A549 (cell line): Measurements from ENCODE around the gene NFATC2. TPM values are rescaled to one million over a fixed set of nuclear protein-coding genes. Genes with fewer than 3 reads are reported as not detected.

ENCODE experiments used
- ATAC-seq, 2 experiments: fragments of 200-7000 bp in 1 of 2; fragments of >200 bp in 1 of 2; cut with Nextera tagmentation in 1 of 2; cut with Tn5 transposase in 1 of 2; 3 replicates each; pipeline versions ENCODE4 v1.8.0 to v1.9.1; 2018 to 2020; ENCODE audit warnings: mild to moderate bottlenecking in 1 of 2, moderate library complexity in 1 of 2
- CTCF ChIA-PET: fragments of 300-600 bp; sonication (Branson Sonifier 250); formaldehyde crosslinking; extraction: SDS; loops from one replicate; lab custom pipeline; 2021; ENCODE audit warnings: antibody characterized with exemption, inconsistent platforms; lab: Yijun Ruan, JAX
- POLR2A ChIA-PET: fragments of 350-600 bp; formaldehyde crosslinking; extraction: SDS; loops from one replicate; lab custom pipeline; 2021; ENCODE audit warnings: antibody characterized with exemption, inconsistent platforms; lab: Yijun Ruan, JAX
- DNase-seq, 2 experiments: peaks; one replicate each; pipeline versions ENCODE4 v3.0.0 to v3.0.0-alpha.2; 2011 to 2016; ENCODE audit warnings: low read depth in 1 of 2, low spot score in 1 of 2
- FAIRE-seq: peaks from 2 replicates; lab custom pipeline; 2011; peaks lifted over from hg19 to GRCh38; lab: Jason Lieb, UNC
- H3K27ac ChIP-seq, 2 experiments: fragments of >200 bp; sonication (Bioruptor Twin); formaldehyde crosslinking; 3 replicates each; pipeline ENCODE4 v1.5.1; 2016 to 2017
- H3K4me1 ChIP-seq: fragments of >200 bp; sonication (Bioruptor Twin); formaldehyde crosslinking; 3 replicates; pipeline ENCODE4 v1.6.1; 2016
- H3K4me2 ChIP-seq: fragments of >200 bp; sonication (Bioruptor Twin); formaldehyde crosslinking; 3 replicates; pipeline ENCODE4 v1.6.1; 2016
- H3K4me3 ChIP-seq: fragments of >200 bp; sonication (Bioruptor Twin); formaldehyde crosslinking; 3 replicates; pipeline ENCODE4 v1.5.1; 2016
- H3K9me3 ChIP-seq: fragments of >200 bp; sonication (Bioruptor Twin); formaldehyde crosslinking; 3 replicates; pipeline ENCODE4 v1.6.1; 2016
- ATOH8 ChIP-seq: fragments of 250-450 bp; sonication (Bioruptor Pico); IDR thresholded peaks from 2 replicates; pipeline ENCODE4 v1.5.0; 2020; ENCODE audit warnings: low read depth, mild to moderate bottlenecking, moderate library complexity
- CBX8 ChIP-seq: fragments of 200-600 bp; sonication (generic); IDR thresholded peaks from 2 replicates; pipeline ENCODE4 v1.6.1; 2016
- CHD2 ChIP-seq: fragments of 150-350 bp; IDR thresholded peaks from 2 replicates; pipeline ENCODE4 v1.6.1; 2014; ENCODE audit warnings: low read length; ENCODE audit not compliant: partially characterized antibody
- CTCF ChIP-seq: fragments of >200 bp; sonication (Bioruptor Twin); formaldehyde crosslinking; IDR thresholded peaks from 3 replicates; pipeline ENCODE4 v1.5.1; 2016
- E2F6 ChIP-seq: IDR thresholded peaks from 2 replicates; pipeline ENCODE4 v1.6.1; 2012; ENCODE audit warnings: low read depth, borderline replicate concordance
- EHF ChIP-seq: fragments of 250-450 bp; sonication (Bioruptor Pico); IDR thresholded peaks from 2 replicates; pipeline ENCODE4 v1.5.0; 2020; ENCODE audit warnings: mild to moderate bottlenecking
- EP300 ChIP-seq, 2 experiments: fragments of >200 bp; sonication (Bioruptor Twin); formaldehyde crosslinking; IDR thresholded peaks; 2 replicates in 1 of 2; 3 replicates in 1 of 2; pipeline ENCODE4 v1.6.1; 2016 to 2017
- ESRRA ChIP-seq: fragments of 150-350 bp; IDR thresholded peaks from 2 replicates; pipeline ENCODE4 v1.6.1; 2014; ENCODE audit warnings: mild to moderate bottlenecking, low read length, borderline replicate concordance
- FOSB ChIP-seq: fragments of 250-450 bp; sonication (Bioruptor Pico); IDR thresholded peaks from 2 replicates; pipeline ENCODE4 v1.5.0; 2020; ENCODE audit warnings: mild to moderate bottlenecking, moderate library complexity
- FOXS1 ChIP-seq: fragments of 250-450 bp; sonication (Bioruptor Pico); IDR thresholded peaks from 2 replicates; pipeline ENCODE4 v1.5.0; 2020; ENCODE audit warnings: mild to moderate bottlenecking, moderate library complexity
- HDAC2 ChIP-seq: fragments of 200-600 bp; sonication (generic); IDR thresholded peaks from 2 replicates; pipeline ENCODE4 v1.6.1; 2016
- HOXB5 ChIP-seq: fragments of 250-450 bp; sonication (Bioruptor Pico); IDR thresholded peaks from 2 replicates; pipeline ENCODE4 v1.5.0; 2020; ENCODE audit warnings: mild to moderate bottlenecking, moderate library complexity
- JUN ChIP-seq, 2 experiments: fragments of >200 bp; sonication (Bioruptor Twin); formaldehyde crosslinking; IDR thresholded peaks; 2 replicates in 1 of 2; 3 replicates in 1 of 2; pipeline ENCODE4 v1.6.1; 2016 to 2017
- JUNB ChIP-seq: fragments of >200 bp; sonication (Bioruptor Twin); formaldehyde crosslinking; IDR thresholded peaks from 2 replicates; pipeline ENCODE4 v1.6.1; 2016
- MAFK ChIP-seq: fragments of 450-650 bp; IDR thresholded peaks from 2 replicates; pipeline ENCODE4 v1.6.1; 2014; ENCODE audit not compliant: partially characterized antibody
- NFE2L2 ChIP-seq: fragments of 150-350 bp; conservative IDR thresholded peaks from 2 replicates; pipeline ENCODE4 v1.6.1; 2014; ENCODE audit warnings: low read length
- NPAS2 ChIP-seq: fragments of 250-450 bp; sonication (Bioruptor Pico); IDR thresholded peaks from 2 replicates; pipeline ENCODE4 v1.8.0; 2022; ENCODE audit warnings: mild to moderate bottlenecking, moderate library complexity, borderline replicate concordance
- NR3C1 ChIP-seq: fragments of >200 bp; sonication (Bioruptor Twin); formaldehyde crosslinking; IDR thresholded peaks from 3 replicates; pipeline ENCODE4 v1.6.1; 2017
- PHF8 ChIP-seq: fragments of 200-600 bp; sonication (generic); IDR thresholded peaks from 2 replicates; pipeline ENCODE4 v1.6.1; 2016; ENCODE audit warnings: low read depth, mild to moderate bottlenecking, antibody characterized with exemption, moderate library complexity, borderline replicate concordance
- POLR2A ChIP-seq: IDR thresholded peaks from 2 replicates; pipeline ENCODE4 v1.6.1; 2012; ENCODE audit warnings: mild to moderate bottlenecking, low read length
- RAD21 ChIP-seq, 2 experiments: fragments of >200 bp in 1 of 2; sonication (Bioruptor Twin) in 1 of 2; formaldehyde crosslinking in 1 of 2; IDR thresholded peaks in 1 of 2; conservative IDR thresholded peaks in 1 of 2; 2 replicates in 1 of 2; 3 replicates in 1 of 2; pipeline ENCODE4 v1.6.1; 2012 to 2018; ENCODE audit warnings: inconsistent platforms in 1 of 2
- REST ChIP-seq: fragments of 200-600 bp; sonication (generic); IDR thresholded peaks from 2 replicates; pipeline ENCODE4 v1.6.1; 2016; ENCODE audit warnings: antibody characterized with exemption, mild to moderate bottlenecking, moderate library complexity
- SMC3 ChIP-seq: fragments of >200 bp; sonication (Bioruptor Twin); formaldehyde crosslinking; IDR thresholded peaks from 3 replicates; pipeline ENCODE4 v1.6.1; 2018; ENCODE audit warnings: inconsistent platforms
- TP53 ChIP-seq: fragments of 250-450 bp; sonication (Bioruptor Pico); IDR thresholded peaks from 2 replicates; pipeline ENCODE4 v1.5.0; 2021; ENCODE audit warnings: mild to moderate bottlenecking, moderate library complexity
- ZFP36 ChIP-seq: fragments of 450-650 bp; IDR thresholded peaks from 2 replicates; pipeline ENCODE4 v1.6.1; 2014; ENCODE audit warnings: borderline replicate concordance; ENCODE audit not compliant: partially characterized antibody
- WGBS: methylation state at CpG from one replicate; pipeline ENCODE4 v1.1.6; 2017; ENCODE audit errors: missing lambda C conversion rate; 5-methylcytosine and 5-hydroxymethylcytosine counted together
- polyA plus RNA-seq, 4 experiments: library from polyadenylated mRNA; depleted of rRNA in 3 of 4; stranded (reverse); fragments of >200 nt; fragmentation: RNase III in 1 of 4; extraction: RNeasy Plus Mini Kit Qiagen cat#74134 plus additional on column Dnase treatment in 1 of 4; gene quantifications; 2 replicates in 3 of 4; 3 replicates in 1 of 4; pipeline ENCODE4 v1.2.3, GENCODE V29; 2011 to 2017
- TF ChIP-seq, protein P1 (sequence below): fragments of >200 bp; sonication (Bioruptor Twin); formaldehyde crosslinking; IDR thresholded peaks from 2 replicates; pipeline ENCODE4 v1.6.1; 2016
- TF ChIP-seq, protein P2 (sequence below): fragments of 250-450 bp; sonication (Bioruptor Pico); IDR thresholded peaks from 2 replicates; pipeline ENCODE4 v1.5.0; 2021; ENCODE audit warnings: mild to moderate bottlenecking, moderate library complexity, borderline replicate concordance

Gene NFATC2
- polyA plus RNA-seq, 2 of the 4 experiments (the other 2 are of a cell fraction) = 0.75 to 1.6 TPM

- ATAC-seq = no peak
- H3K4me3 ChIP-seq = no peak overlapping the region
- CTCF ChIA-PET = interaction anchor here (0.7 to 4.6 kb wide), 4 partner anchors 10 to 680 kb away, joined by 3 to 24 read pairs (median 10); no protein-coding TSS in a partner anchor
- H3K4me2 ChIP-seq = no peak overlapping the region
- POLR2A ChIA-PET = no interaction called here
- WGBS = 86% methylated on average over 12 of the region's 12 CpGs
- DNase-seq = no peak
- FAIRE-seq = no peak
- H3K4me1 ChIP-seq = peaks cover 16% of the 10 kb centered on the region
- no peak overlapping the region for H3K27ac ChIP-seq
- H3K9me3 ChIP-seq = no peaks in the 10 kb centered on the region
- no peak for TF ChIP-seq CHD2
- TF ChIP-seq NPAS2 = no peak
- no peak for TF ChIP-seq JUN (IDR thresholded peaks at IDR 0.05)
- no peak for TF ChIP-seq POLR2A
- no peak for TF ChIP-seq SMC3
- no peak for TF ChIP-seq ATOH8 (CRISPR knock-in tag)
- TF ChIP-seq RAD21 (conservative IDR thresholded peaks at IDR 0.05 in 1 of 2, IDR thresholded peaks at IDR 0.05 in 1 of 2) = no peak
- TF ChIP-seq NR3C1 = no peak
- no peak for TF ChIP-seq ZFP36
- TF ChIP-seq E2F6 = no peak
- no peak for TF ChIP-seq PHF8
- no peak for TF ChIP-seq JUNB
- no peak for TF ChIP-seq MAFK
- TF ChIP-seq CTCF = no peak
These were observed 161.0 kb downstream of the NFATC2 start for GRCh38 chr20:51381557-51381956.

DNA sequence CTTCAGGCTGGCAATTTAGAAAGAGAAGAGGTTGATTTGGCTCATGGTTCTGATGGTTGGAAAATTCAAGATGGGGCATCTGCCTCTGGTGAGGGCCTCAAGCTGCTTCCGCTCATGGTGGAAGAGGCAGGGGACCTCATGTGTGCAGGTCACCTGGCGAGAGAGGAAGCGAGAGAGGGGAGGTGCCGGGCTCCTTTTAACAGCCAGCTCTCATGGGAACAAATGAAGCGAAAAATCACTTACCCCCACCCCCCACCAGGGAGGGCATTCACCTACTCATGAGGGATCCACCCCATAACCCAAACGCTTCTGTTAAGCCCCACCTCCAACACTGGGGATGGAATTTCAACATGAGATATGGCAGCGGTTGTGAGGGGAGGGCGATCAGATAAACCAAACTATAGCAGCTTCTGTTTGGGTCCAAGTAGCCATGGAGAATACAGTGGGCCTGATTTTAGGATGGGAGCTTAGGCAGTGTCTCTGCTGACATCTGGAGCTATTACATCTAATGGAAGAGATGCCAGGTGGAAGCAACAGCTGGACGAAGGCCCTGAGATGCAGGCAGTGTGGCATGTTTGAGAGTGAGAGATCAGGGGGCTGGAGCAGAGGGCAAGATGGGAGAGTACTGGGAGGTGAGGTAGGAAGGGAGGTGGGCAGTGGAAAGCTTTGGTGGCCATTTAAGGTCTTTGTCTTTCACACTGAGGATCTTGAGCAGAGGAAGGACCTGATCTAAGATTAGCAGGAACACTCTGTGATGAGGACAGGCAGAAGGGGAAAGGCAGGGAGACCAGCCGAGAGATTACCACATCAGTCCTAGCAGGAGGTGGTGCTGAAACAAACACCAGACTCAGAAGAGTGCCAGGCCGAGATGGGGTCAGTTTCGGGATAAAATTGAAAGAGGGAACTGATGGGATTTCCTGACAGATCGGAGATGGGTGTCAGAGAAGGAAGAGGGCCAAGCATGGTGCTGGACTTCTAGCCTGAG, 161.8 kb downstream of the NFATC2 start:
- WGBS = 79% methylated on average over 13 of the region's 13 CpGs
- Histone ChIP-seq H3K9me3 (no peaks in the 10 kb centered on the region), H3K4me3 (no peak overlapping the region), H3K4me2 (no peak overlapping the region), H3K27ac (no peak overlapping the region), H3K4me1 (peaks cover 16% of the 10 kb centered on the region)
- FAIRE-seq = no peak
- no peak for DNase-seq
- ChIA-PET CTCF (interaction anchor here (0.7 to 15.4 kb wide), 6 partner anchors 9 to 680 kb away, joined by 3 to 171 read pairs (median 10); no protein-coding TSS in a partner anchor), POLR2A (no interaction called here)
- no peak for ATAC-seq
- TF ChIP-seq FOSB (CRISPR knock-in tag) = no peak
- TF ChIP-seq TP53 (CRISPR knock-in tag) = no peak
- TF ChIP-seq RAD21 (conservative IDR thresholded peaks at IDR 0.05 in 1 of 2, IDR thresholded peaks at IDR 0.05 in 1 of 2) = no peak
- no peak for TF ChIP-seq EHF (CRISPR knock-in tag)
- no peak for TF ChIP-seq NFE2L2
- no peak for TF ChIP-seq CHD2
- TF ChIP-seq FOXS1 (CRISPR knock-in tag) = no peak
- no peak for TF ChIP-seq CBX8
- TF ChIP-seq ESRRA = no peak
- TF ChIP-seq HOXB5 = no peak
- TF ChIP-seq, protein P1, sequence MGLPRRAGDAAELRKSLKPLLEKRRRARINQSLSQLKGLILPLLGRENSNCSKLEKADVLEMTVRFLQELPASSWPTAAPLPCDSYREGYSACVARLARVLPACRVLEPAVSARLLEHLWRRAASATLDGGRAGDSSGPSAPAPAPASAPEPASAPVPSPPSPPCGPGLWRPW = no peak
- TF ChIP-seq, protein P2, sequence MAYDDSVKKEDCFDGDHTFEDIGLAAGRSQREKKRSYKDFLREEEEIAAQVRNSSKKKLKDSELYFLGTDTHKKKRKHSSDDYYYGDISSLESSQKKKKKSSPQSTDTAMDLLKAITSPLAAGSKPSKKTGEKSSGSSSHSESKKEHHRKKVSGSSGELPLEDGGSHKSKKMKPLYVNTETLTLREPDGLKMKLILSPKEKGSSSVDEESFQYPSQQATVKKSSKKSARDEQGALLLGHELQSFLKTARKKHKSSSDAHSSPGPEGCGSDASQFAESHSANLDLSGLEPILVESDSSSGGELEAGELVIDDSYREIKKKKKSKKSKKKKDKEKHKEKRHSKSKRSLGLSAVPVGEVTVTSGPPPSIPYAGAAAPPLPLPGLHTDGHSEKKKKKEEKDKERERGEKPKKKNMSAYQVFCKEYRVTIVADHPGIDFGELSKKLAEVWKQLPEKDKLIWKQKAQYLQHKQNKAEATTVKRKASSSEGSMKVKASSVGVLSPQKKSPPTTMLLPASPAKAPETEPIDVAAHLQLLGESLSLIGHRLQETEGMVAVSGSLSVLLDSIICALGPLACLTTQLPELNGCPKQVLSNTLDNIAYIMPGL (CRISPR knock-in tag) = no peak
- TF ChIP-seq JUN (IDR thresholded peaks at IDR 0.05) = no peak
- TF ChIP-seq REST = no peak
- TF ChIP-seq EP300 (IDR thresholded peaks at IDR 0.05) = no peak
- TF ChIP-seq HDAC2 = no peak
